Measurements from ENCODE around the gene MED13L.

MED13L gene

DNA sequence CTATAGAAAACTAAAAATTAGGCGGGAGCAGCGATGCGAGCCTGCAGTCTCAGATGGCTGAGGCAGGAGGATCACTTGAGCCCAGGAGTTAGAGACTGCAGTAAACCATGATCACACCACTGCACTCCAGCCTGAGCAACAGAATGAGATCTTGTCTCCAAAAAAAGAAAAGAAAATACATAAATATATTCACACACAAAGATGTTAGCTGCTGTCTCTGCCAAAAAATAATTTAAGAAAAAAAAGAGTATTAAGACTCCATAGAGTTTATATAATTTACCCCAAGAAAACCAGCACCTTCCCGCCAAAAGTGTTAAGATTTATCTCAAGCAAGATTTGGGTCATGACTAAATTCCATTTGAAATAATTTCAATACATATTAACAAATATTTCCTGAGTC lies 102.6 kb downstream of the MED13L start:
- H3K4me3 ChIP-seq (ENCODE audit: low read depth in 1 of 2, low read length in 1 of 2), result no peak overlapping the region
- no peaks in the 10 kb centered on the region for H3K27me3 ChIP-seq
- no peaks in the 10 kb centered on the region for H3K36me3 ChIP-seq
- no peak overlapping the region for H3K27ac ChIP-seq
- H3K4me1 ChIP-seq (ENCODE audit: control insufficient read depth in 1 of 2, insufficient read depth in 1 of 2, low read depth in 1 of 2, low read length in 1 of 2), result peaks cover 21 to 30% of the 10 kb centered on the region in 2 experiments
- no peaks in the 10 kb centered on the region for H3K9me3 ChIP-seq
- TF ChIP-seq, protein P1, sequence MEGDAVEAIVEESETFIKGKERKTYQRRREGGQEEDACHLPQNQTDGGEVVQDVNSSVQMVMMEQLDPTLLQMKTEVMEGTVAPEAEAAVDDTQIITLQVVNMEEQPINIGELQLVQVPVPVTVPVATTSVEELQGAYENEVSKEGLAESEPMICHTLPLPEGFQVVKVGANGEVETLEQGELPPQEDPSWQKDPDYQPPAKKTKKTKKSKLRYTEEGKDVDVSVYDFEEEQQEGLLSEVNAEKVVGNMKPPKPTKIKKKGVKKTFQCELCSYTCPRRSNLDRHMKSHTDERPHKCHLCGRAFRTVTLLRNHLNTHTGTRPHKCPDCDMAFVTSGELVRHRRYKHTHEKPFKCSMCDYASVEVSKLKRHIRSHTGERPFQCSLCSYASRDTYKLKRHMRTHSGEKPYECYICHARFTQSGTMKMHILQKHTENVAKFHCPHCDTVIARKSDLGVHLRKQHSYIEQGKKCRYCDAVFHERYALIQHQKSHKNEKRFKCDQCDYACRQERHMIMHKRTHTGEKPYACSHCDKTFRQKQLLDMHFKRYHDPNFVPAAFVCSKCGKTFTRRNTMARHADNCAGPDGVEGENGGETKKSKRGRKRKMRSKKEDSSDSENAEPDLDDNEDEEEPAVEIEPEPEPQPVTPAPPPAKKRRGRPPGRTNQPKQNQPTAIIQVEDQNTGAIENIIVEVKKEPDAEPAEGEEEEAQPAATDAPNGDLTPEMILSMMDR (IDR thresholded peaks at IDR 0.05), result no peak

DNA sequence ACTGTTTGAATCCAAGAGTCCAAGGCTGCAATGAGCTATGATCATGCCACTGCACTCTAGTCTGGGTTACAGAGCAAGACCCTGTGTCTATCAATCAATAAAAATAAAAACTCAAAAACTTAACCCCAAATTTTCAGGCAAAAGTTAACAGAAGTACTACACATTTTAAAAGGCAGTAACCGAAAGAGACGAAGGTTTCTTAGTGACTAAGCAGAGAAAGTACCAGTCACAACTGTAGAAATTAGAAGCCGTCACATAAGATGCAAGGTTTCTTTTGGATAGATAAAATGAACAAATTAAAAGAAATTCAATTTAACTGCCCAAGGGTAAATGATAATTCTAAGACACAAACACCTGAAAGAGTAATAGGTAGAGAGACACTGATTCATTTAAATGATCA lies 103.5 kb downstream of the MED13L start:
- Histone ChIP-seq H3K36me3 (no peaks in the 10 kb centered on the region), H3K4me1 (ENCODE audit: control insufficient read depth in 1 of 2, insufficient read depth in 1 of 2, low read depth in 1 of 2, low read length in 1 of 2) (peaks cover 21 to 30% of the 10 kb centered on the region in 2 experiments)
- TF ChIP-seq, protein P1 (IDR thresholded peaks at IDR 0.05), result no peak

DNA sequence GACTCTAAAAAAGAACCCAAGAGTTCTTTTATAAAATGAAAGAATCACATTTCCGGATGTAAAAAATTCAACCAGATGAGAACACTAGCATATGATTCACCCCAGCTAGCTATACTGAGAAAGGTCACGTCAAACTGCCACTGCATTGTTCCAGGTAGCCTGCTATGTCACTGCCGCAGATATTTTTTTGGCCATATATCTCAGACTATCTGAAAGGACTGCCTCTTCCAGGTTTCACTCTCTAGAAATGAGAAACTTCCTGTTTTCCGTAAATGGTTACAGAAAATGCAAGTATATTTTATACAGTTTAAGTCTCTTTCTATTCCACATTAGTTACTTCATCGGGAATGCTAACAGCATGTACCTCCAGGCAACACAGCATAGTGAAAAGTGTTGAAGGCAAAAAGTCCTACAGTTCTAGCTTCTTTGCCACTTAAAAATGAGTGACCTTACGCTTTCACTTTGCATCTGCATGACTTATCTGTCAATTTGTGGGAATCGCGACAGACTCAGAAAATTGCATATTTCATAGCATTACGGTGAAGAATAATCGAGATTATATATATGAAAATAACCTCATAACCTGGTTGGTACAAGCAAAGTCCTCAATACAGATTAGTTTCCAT lies 105.2 kb downstream of the MED13L start:
- H3K27me3 ChIP-seq, result no peaks in the 10 kb centered on the region
- peak overlapping the region in 1 of 2 experiments; percentile 8 for H3K4me3 ChIP-seq (ENCODE audit: low read depth in 1 of 2, low read length in 1 of 2)
- TF ChIP-seq, protein P1 (IDR thresholded peaks at IDR 0.05), result no peak
- no peaks in the 10 kb centered on the region for H3K9me3 ChIP-seq
- H3K36me3 ChIP-seq, result no peaks in the 10 kb centered on the region
- H3K27ac ChIP-seq, result peak overlapping the region; percentile 53
- peaks cover 21 to 26% of the 10 kb centered on the region in 2 experiments for H3K4me1 ChIP-seq (ENCODE audit: control insufficient read depth in 1 of 2, insufficient read depth in 1 of 2, low read depth in 1 of 2, low read length in 1 of 2)

More for the DNA sequence above, 103.5 kb downstream of the MED13L start:
- Histone ChIP-seq H3K4me3 (ENCODE audit: low read depth in 1 of 2, low read length in 1 of 2) (no peak overlapping the region), H3K9me3 (no peaks in the 10 kb centered on the region), H3K27me3 (no peaks in the 10 kb centered on the region), H3K27ac (no peak overlapping the region)

DNA sequence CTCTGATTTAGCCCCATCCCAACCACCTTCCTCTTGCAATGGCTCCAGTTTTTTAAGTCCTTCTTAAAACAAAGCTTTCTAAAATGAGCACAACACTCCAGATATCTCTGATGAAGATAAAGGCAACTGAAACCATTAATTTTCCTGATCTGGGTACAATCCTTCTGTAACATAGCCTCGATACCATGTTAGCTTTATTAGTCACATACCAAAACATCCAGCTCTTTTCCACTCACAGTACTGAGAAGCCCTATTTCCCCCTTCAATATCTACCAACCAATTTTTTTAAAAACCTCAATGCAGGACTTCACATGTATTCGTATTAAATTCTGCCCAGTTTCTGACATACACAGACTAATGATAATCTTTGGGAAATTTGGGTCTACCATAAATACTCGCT lies 105.9 kb downstream of the MED13L start:
- H3K4me3 ChIP-seq (ENCODE audit: low read depth in 1 of 2, low read length in 1 of 2), result no peak overlapping the region
- TF ChIP-seq, protein P1 (IDR thresholded peaks at IDR 0.05), result no peak
- H3K4me1 ChIP-seq (ENCODE audit: control insufficient read depth in 1 of 2, insufficient read depth in 1 of 2, low read depth in 1 of 2, low read length in 1 of 2), result peaks cover 20 to 26% of the 10 kb centered on the region in 2 experiments
- H3K9me3 ChIP-seq, result no peaks in the 10 kb centered on the region
- H3K27ac ChIP-seq, result no peak overlapping the region
- no peaks in the 10 kb centered on the region for H3K27me3 ChIP-seq
- H3K36me3 ChIP-seq, result no peaks in the 10 kb centered on the region

DNA sequence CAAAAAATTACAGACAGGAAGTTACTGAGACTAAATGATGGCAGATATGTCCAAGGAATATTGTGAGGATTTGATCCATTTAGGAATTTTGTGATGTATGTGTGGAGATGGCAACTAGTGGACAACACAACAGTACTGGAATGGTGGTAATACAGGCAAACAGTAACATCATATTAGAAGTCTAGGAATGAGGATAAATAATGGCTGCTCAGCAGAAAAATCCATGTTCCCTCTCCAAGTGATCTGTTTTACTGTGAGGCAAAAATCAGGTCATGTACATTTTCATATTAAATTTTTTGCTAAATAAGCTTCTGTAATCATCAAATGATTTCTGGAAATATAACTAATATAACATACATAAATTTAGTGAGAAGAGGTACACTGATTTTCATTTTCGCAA lies 108.4 kb downstream of the MED13L start:
- no peak overlapping the region for H3K4me3 ChIP-seq (ENCODE audit: low read depth in 1 of 2, low read length in 1 of 2)
- no peaks in the 10 kb centered on the region for H3K36me3 ChIP-seq
- H3K27ac ChIP-seq, result no peak overlapping the region
- H3K9me3 ChIP-seq, result no peaks in the 10 kb centered on the region
- no peaks in the 10 kb centered on the region for H3K27me3 ChIP-seq
- peaks cover 36 to 39% of the 10 kb centered on the region in 2 experiments for H3K4me1 ChIP-seq (ENCODE audit: control insufficient read depth in 1 of 2, insufficient read depth in 1 of 2, low read depth in 1 of 2, low read length in 1 of 2)
- TF ChIP-seq, protein P1 (IDR thresholded peaks at IDR 0.05), result no peak
